Stomach (tissue), 4 donors: ENCODE measurements around the gene DNAJC28.

Experiments used
- CTCF ChIP-seq, 7 experiments: fragments of 450-650 bp in 4 of 7; fragments of 200-600 bp in 3 of 7; sonication (generic) in 3 of 7; IDR thresholded peaks; one replicate each; pipeline ENCODE4 v1.5.1; 2016 to 2019; ENCODE audit warnings: antibody characterized with exemption in 7 of 7, control low read depth in 2 of 7, mild to moderate bottlenecking in 1 of 7
- EP300 ChIP-seq: sonication (generic); formaldehyde crosslinking; IDR thresholded peaks from one replicate; pipeline ENCODE4 v1.6.1; 2017; ENCODE audit warnings: antibody characterized with exemption
- POLR2A ChIP-seq, 4 donors: fragments of 450-650 bp; IDR thresholded peaks; one replicate each; pipeline ENCODE4 v1.6.1; 2016; ENCODE audit warnings: antibody characterized with exemption in 4 of 4, control low read depth in 2 of 4, mild to moderate bottlenecking in 1 of 4, moderate library complexity in 1 of 4
- POLR2AphosphoS5 ChIP-seq, 3 donors: sonication (generic); formaldehyde crosslinking; IDR thresholded peaks; one replicate each; pipeline ENCODE4 v1.6.1; 2016; ENCODE audit warnings: antibody characterized with exemption in 3 of 3

- TF ChIP-seq CTCF (IDR thresholded peaks at IDR 0.05), result no peak
- no peak for TF ChIP-seq POLR2A (IDR thresholded peaks at IDR 0.05)
- no peak for TF ChIP-seq EP300
- no peak for TF ChIP-seq POLR2AphosphoS5 (IDR thresholded peaks at IDR 0.05)
Measured at GRCh38 chr21:33495743-33496142, 4.2 kb upstream of the DNAJC28 start.
